Measurements from ENCODE around the gene OR2T8. TPM values are rescaled to one million over a fixed set of nuclear protein-coding genes. Genes with fewer than 3 reads are reported as not detected.

Gene OR2T8
- total and polyA plus RNA-seq, 2 donors from 2014 or later, result not detected

DNA sequence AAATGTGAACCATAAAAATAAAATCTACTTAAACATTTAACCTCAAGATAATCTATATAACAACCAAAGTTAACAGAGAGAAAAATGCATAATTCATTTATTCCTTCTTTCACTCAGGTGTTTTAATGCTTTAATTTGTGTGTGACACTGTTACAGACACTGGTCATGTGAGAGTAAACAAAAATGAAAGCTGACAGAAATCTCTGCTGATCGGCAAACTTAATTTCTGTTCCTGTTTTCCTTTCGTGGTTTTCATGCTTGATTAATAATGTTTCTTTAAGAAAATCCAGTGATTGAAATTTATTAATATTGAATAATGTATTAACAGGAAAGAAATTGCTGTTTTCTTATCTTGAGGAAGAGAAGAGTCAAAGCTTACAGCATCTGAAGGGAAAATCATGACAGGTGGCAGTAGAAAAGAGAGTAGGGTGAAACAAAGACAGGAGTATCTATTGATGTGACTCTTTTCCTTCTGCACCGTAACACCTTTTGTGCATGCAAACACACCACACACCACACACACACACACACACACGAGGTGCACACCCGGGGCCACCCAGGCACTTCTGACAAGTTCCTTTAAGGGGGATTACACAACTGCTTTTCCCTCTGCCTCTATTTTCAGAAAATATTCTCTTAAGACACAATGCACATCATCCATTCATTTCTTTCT, 46.6 kb downstream of the OR2T8 start:
- H3K36me3 ChIP-seq (ENCODE audit: control insufficient read depth in 2 of 3, insufficient read depth in 3 of 3, low read length in 3 of 3), result no peaks in the 10 kb centered on the region
- no peaks in the 10 kb centered on the region for H3K4me1 ChIP-seq (ENCODE audit: control insufficient read depth in 2 of 3, insufficient read depth in 2 of 3, low read depth in 1 of 3, low read length in 3 of 3)
- TF ChIP-seq, protein P1, sequence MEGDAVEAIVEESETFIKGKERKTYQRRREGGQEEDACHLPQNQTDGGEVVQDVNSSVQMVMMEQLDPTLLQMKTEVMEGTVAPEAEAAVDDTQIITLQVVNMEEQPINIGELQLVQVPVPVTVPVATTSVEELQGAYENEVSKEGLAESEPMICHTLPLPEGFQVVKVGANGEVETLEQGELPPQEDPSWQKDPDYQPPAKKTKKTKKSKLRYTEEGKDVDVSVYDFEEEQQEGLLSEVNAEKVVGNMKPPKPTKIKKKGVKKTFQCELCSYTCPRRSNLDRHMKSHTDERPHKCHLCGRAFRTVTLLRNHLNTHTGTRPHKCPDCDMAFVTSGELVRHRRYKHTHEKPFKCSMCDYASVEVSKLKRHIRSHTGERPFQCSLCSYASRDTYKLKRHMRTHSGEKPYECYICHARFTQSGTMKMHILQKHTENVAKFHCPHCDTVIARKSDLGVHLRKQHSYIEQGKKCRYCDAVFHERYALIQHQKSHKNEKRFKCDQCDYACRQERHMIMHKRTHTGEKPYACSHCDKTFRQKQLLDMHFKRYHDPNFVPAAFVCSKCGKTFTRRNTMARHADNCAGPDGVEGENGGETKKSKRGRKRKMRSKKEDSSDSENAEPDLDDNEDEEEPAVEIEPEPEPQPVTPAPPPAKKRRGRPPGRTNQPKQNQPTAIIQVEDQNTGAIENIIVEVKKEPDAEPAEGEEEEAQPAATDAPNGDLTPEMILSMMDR (IDR thresholded peaks at IDR 0.05; ENCODE audit: borderline replicate concordance, extremely low read depth, insufficient read depth), result no peak
- H3K27me3 ChIP-seq (ENCODE audit: control insufficient read depth, insufficient read depth, low read length), result no peaks in the 10 kb centered on the region
- DNase-seq (no peak), FAIRE-seq (no peak)
- no peak overlapping the region for H3K27ac ChIP-seq (ENCODE audit: low read depth in 2 of 2, low read length in 2 of 2)
- intact Hi-C loops (cut with DNase I), result no loop called here
- H3K9me3 ChIP-seq (ENCODE audit: control insufficient read depth in 2 of 3, insufficient read depth in 1 of 3, low read length in 3 of 3), result no peaks in the 10 kb centered on the region
- no peak overlapping the region for H3K4me3 ChIP-seq (ENCODE audit: low read length in 3 of 3)
- no peak overlapping the region for H3K9ac ChIP-seq (ENCODE audit: low read length in 3 of 3)

Other genes with a start within 250 kb of the OR2T8 start
- gene OR13G1, start 240.5 kb upstream of the OR2T8 start, total RNA-seq, result not detected
- gene OR13G1, start 240.5 kb upstream of the OR2T8 start, polyA plus RNA-seq (ENCODE audit: insufficient read depth, low read depth, low replicate concordance), result not detected
- gene OR6F1, start 203.6 kb upstream of the OR2T8 start, total RNA-seq, result not detected
- not detected for gene OR6F1, start 203.6 kb upstream of the OR2T8 start, polyA plus RNA-seq (ENCODE audit: insufficient read depth, low read depth, low replicate concordance)
- not detected for gene OR14K1, start 181.6 kb upstream of the OR2T8 start, total RNA-seq
- not detected for gene OR14K1, start 181.6 kb upstream of the OR2T8 start, polyA plus RNA-seq (ENCODE audit: insufficient read depth, low read depth, low replicate concordance)
- gene OR14A2, start 172.1 kb upstream of the OR2T8 start, total RNA-seq, result not detected
- gene OR14A2, start 172.1 kb upstream of the OR2T8 start, polyA plus RNA-seq (ENCODE audit: insufficient read depth, low read depth, low replicate concordance), result not detected
- not detected for gene OR1C1, start 159.7 kb upstream of the OR2T8 start, total RNA-seq
- gene OR1C1, start 159.7 kb upstream of the OR2T8 start, polyA plus RNA-seq (ENCODE audit: insufficient read depth, low read depth, low replicate concordance), result not detected
- not detected for gene OR14A16, start 96.1 kb upstream of the OR2T8 start, total RNA-seq
- gene OR14A16, start 96.1 kb upstream of the OR2T8 start, polyA plus RNA-seq (ENCODE audit: insufficient read depth, low read depth, low replicate concordance), result not detected
- gene OR11L1, start 78.4 kb upstream of the OR2T8 start, total RNA-seq, result not detected
- gene OR11L1, start 78.4 kb upstream of the OR2T8 start, polyA plus RNA-seq (ENCODE audit: insufficient read depth, low read depth, low replicate concordance), result not detected
- 0.50 TPM for gene TRIM58, start 63.1 kb upstream of the OR2T8 start, total RNA-seq
- 0.11 TPM for gene TRIM58, start 63.1 kb upstream of the OR2T8 start, polyA plus RNA-seq (ENCODE audit: insufficient read depth, low read depth, low replicate concordance)
- not detected for gene OR2W3, start 24.7 kb upstream of the OR2T8 start, total RNA-seq
- gene OR2W3, start 24.7 kb upstream of the OR2T8 start, polyA plus RNA-seq (ENCODE audit: insufficient read depth, low read depth, low replicate concordance), result not detected
- gene OR2AJ1, start 4.6 kb downstream of the OR2T8 start, total RNA-seq, result not detected
- not detected for gene OR2AJ1, start 4.6 kb downstream of the OR2T8 start, polyA plus RNA-seq (ENCODE audit: insufficient read depth, low read depth, low replicate concordance)
- not detected for gene OR2L8, start 28.6 kb downstream of the OR2T8 start, total RNA-seq
- gene OR2L8, start 28.6 kb downstream of the OR2T8 start, polyA plus RNA-seq (ENCODE audit: insufficient read depth, low read depth, low replicate concordance), result not detected
- gene OR2AK2, start 45.0 kb downstream of the OR2T8 start, total RNA-seq, result not detected
- not detected for gene OR2AK2, start 45.0 kb downstream of the OR2T8 start, polyA plus RNA-seq (ENCODE audit: insufficient read depth, low read depth, low replicate concordance)
- not detected for gene OR2L5, start 93.4 kb downstream of the OR2T8 start, total RNA-seq
- not detected for gene OR2L5, start 93.4 kb downstream of the OR2T8 start, polyA plus RNA-seq (ENCODE audit: insufficient read depth, low read depth, low replicate concordance)
- gene OR2L2, start 109.8 kb downstream of the OR2T8 start, total RNA-seq, result 0.09 TPM
- not detected for gene OR2L2, start 109.8 kb downstream of the OR2T8 start, polyA plus RNA-seq (ENCODE audit: insufficient read depth, low read depth, low replicate concordance)
- gene OR2L3, start 126.6 kb downstream of the OR2T8 start, total RNA-seq, result not detected
- gene OR2L3, start 126.6 kb downstream of the OR2T8 start, polyA plus RNA-seq (ENCODE audit: insufficient read depth, low read depth, low replicate concordance), result not detected
- gene OR2L13, start 174.9 kb downstream of the OR2T8 start, total RNA-seq, result not detected
- gene OR2L13, start 174.9 kb downstream of the OR2T8 start, polyA plus RNA-seq (ENCODE audit: insufficient read depth, low read depth, low replicate concordance), result not detected
- not detected for gene OR2M5, start 224.9 kb downstream of the OR2T8 start, total RNA-seq
- gene OR2M5, start 224.9 kb downstream of the OR2T8 start, polyA plus RNA-seq (ENCODE audit: insufficient read depth, low read depth, low replicate concordance), result not detected